OCI-LY3 (cell line): Measurements from ENCODE around the gene ITLN1.

Experiments used
- EZH2phosphoT487 ChIP-seq: fragments of 200-600 bp; shearing (Covaris generic); IDR thresholded peaks from 2 replicates; pipeline ENCODE4 v1.6.1; 2018; ENCODE audit warnings: antibody characterized with exemption, mixed run types, low read depth
- TF ChIP-seq, protein P1 (sequence below): fragments of 200-600, 300-600 bp; sonication (generic); IDR thresholded peaks from 2 replicates; pipeline ENCODE4 v1.5.1; 2014; ENCODE audit warnings: antibody characterized with exemption, low read length, low read depth

- TF ChIP-seq, protein P1, sequence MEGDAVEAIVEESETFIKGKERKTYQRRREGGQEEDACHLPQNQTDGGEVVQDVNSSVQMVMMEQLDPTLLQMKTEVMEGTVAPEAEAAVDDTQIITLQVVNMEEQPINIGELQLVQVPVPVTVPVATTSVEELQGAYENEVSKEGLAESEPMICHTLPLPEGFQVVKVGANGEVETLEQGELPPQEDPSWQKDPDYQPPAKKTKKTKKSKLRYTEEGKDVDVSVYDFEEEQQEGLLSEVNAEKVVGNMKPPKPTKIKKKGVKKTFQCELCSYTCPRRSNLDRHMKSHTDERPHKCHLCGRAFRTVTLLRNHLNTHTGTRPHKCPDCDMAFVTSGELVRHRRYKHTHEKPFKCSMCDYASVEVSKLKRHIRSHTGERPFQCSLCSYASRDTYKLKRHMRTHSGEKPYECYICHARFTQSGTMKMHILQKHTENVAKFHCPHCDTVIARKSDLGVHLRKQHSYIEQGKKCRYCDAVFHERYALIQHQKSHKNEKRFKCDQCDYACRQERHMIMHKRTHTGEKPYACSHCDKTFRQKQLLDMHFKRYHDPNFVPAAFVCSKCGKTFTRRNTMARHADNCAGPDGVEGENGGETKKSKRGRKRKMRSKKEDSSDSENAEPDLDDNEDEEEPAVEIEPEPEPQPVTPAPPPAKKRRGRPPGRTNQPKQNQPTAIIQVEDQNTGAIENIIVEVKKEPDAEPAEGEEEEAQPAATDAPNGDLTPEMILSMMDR: no peak
- no peak for TF ChIP-seq EZH2phosphoT487
These were observed 40.8 kb upstream of the ITLN1 start for GRCh38 chr1:160925652-160926244.
